Fibroblast of skin of abdomen (primary cell): ENCODE measurements around the gene PRELP.
A peak's percentile ranks its signal among the peaks of the same experiment; 100 is the strongest.
"Not testable (repeated sequence)": the region's sequence is repeated elsewhere in the genome, so short reads cannot be mapped to it uniquely, and the experiment has no call there.

Experiments
- DNase-seq: peaks from one replicate; pipeline ENCODE4 v3.0.0-alpha.2; 2013

Gene PRELP

GRCh38 chr1:203454986-203455471, 20.6 kb upstream of the PRELP start:
- peak; percentile 79 for DNase-seq

GRCh38 chr1:203455706-203456105, 19.9 kb upstream of the PRELP start:
- no peak for DNase-seq

GRCh38 chr1:203456577-203456976, 19.0 kb upstream of the PRELP start:
- DNase-seq = no peak

- no peak for DNase-seq
Observed at GRCh38 chr1:203458078-203458477, 17.5 kb upstream of the PRELP start.

- DNase-seq = no peak
Observed at GRCh38 chr1:203459671-203460201, 15.9 kb upstream of the PRELP start.

GRCh38 chr1:203461717-203462116, 13.9 kb upstream of the PRELP start:
- no peak for DNase-seq

- DNase-seq = no peak
Observed at GRCh38 chr1:203462143-203462542, 13.5 kb upstream of the PRELP start.

GRCh38 chr1:203462878-203463277, 12.7 kb upstream of the PRELP start:
- peak; percentile 86 for DNase-seq

GRCh38 chr1:203463469-203464062, 12.0 kb upstream of the PRELP start:
- peak; percentile 86 for DNase-seq

- DNase-seq = peak; percentile 39
Observed at GRCh38 chr1:203464226-203464625, 11.4 kb upstream of the PRELP start.

- no peak for DNase-seq
Observed at GRCh38 chr1:203464743-203465142, 10.9 kb upstream of the PRELP start.

- DNase-seq = no peak
Observed at GRCh38 chr1:203465146-203465798, 10.3 kb upstream of the PRELP start.

- DNase-seq = no peak
Observed at GRCh38 chr1:203465948-203466347, 9.7 kb upstream of the PRELP start.

GRCh38 chr1:203466906-203467549, 8.6 kb upstream of the PRELP start:
- DNase-seq = not testable (repeated sequence)

GRCh38 chr1:203467550-203467921, 8.1 kb upstream of the PRELP start:
- DNase-seq = no peak

GRCh38 chr1:203468326-203468725, 7.3 kb upstream of the PRELP start:
- DNase-seq = no peak

- DNase-seq = no peak
Observed at GRCh38 chr1:203470240-203470639, 5.4 kb upstream of the PRELP start.

- DNase-seq = no peak
Observed at GRCh38 chr1:203471841-203472240, 3.8 kb upstream of the PRELP start.

- no peak for DNase-seq
Observed at GRCh38 chr1:203473281-203473680, 2.3 kb upstream of the PRELP start.

- DNase-seq = no peak
Observed at GRCh38 chr1:203473781-203474305, 1.8 kb upstream of the PRELP start.

- DNase-seq = no peak
Observed at GRCh38 chr1:203476216-203476814, 709 bp downstream of the PRELP start.

- no peak for DNase-seq
Observed at GRCh38 chr1:203477748-203478147, 2.1 kb downstream of the PRELP start.

GRCh38 chr1:203478231-203478630, 2.6 kb downstream of the PRELP start:
- DNase-seq = no peak
